Measurements from ENCODE around the gene ASF1B. TPM values are rescaled to one million over a fixed set of nuclear protein-coding genes. Genes with fewer than 3 reads are reported as not detected.
"Not testable (repeated sequence)": the region's sequence is repeated elsewhere in the genome, so short reads cannot be mapped to it uniquely, and the experiment has no call there.

ASF1B gene
- total RNA-seq: 10 to 100 TPM; 64.6 to 70.4 TPM

DNA sequence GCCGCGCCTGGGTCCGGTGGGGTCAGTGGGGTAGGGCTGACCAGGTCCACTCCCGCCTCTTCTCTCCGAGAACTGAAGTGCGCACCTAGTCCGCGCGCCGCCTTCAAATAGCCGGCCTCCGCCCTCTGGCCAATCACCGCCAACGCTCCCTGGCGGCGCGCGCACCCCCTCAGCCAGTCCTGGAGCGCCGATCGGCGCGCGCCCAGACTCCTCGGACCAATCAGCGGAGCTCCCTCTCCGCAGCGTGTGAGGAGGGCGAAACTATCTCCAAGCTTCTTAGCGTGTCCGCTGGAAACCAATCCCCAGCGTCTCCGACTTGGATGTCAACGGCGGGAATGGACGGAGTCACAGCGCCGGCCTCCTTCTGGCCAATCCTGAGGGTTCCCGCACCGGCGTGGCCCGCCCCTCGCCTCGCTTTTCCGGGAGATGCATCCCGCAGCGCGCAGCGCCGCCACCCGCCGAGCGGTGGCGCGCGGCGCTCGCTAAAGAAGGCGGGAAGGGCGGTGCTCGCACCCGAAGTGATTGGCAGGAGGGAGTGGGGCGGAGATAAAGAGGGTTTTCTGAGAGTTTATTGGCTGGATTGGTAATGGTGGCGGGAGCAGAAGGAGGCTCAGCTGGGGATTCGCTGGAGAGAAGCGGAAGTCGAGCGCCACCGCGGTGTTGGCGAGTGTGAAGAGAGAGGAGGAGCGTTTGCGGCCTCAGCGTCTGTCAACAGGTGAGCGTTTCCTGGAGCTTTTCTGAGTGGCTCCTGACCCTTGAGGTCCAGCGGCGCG lies at the start of gene ASF1B:
Gene ASF1B, minus strand, starts transcription at position 81 of the 773 bp plus-strand sequence. CDS start 133 bp downstream, outside the sequence.
- peak; percentile 99 for DNase-seq
- ChIA-PET CTCF (interaction anchor here (0.6 to 4.8 kb wide), 59 partner anchors 8 to 404 kb away, joined by 3 to 21 read pairs (median 4); partner anchors contain the start of genes IL27RA, MISP3, PRKACA and PTGER1), POLR2A (interaction anchor here (0.6 to 1.5 kb wide), 24 partner anchors 9 to 382 kb away, joined by 3 to 13 read pairs (median 4); partner anchors contain the start of genes DNAJB1 and PRKACA)
- H3K27me3 Mint-ChIP-seq: no peaks in the 10 kb centered on the region
- ATAC-seq: peak; percentile 88
- H3K4me1 Mint-ChIP-seq: peaks cover 43% of the 10 kb centered on the region
- H3K36me3 Mint-ChIP-seq (ENCODE audit: low read depth): peaks cover 28% of the 10 kb centered on the region
- peak within 1 kb of the TSS; percentile 88 for H3K4me3 Mint-ChIP-seq
- peak within 1 kb of the TSS; percentile 93 for H3K27ac Mint-ChIP-seq
- intact Hi-C loops (cut with DNase I, micrococcal nuclease): loop anchor here (1.0 to 5.0 kb wide), 30 partner anchors 19 to 984 kb away; partner anchors contain the start of genes DDX39A (in 2 of the 2), PRKACA (in 2 of the 2), ADGRL1 (in 1 of the 2) and DCAF15 (in 1 of the 2)
- no peaks in the 10 kb centered on the region for H3K9me3 Mint-ChIP-seq (ENCODE audit: low read depth)

DNA sequence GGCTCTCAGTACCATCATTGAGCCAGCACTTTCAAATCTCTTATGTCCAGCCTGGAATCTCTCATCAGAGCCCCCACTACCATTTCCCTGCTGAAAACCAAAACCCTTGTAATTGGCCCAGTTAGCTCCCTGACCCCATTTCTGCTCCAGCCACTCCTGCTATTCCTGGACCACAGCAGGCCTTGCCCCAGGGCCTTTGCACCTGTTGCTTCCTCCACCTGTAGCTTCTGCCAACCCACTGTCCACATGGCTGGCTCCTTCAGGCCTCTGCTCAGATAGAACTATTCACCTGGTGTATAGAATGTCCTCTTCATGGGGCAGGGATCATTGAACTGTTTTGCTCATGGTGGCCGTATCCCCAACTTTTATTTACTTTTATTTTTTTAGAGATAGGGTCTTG lies 49.3 kb upstream of the ASF1B start:
- H3K27ac Mint-ChIP-seq; H3K27me3 Mint-ChIP-seq; intact Hi-C loops (cut with DNase I, micrococcal nuclease); DNase-seq; H3K4me3 Mint-ChIP-seq; H3K36me3 Mint-ChIP-seq (ENCODE audit: low read depth); H3K4me1 Mint-ChIP-seq; ATAC-seq; H3K9me3 Mint-ChIP-seq (ENCODE audit: low read depth); CTCF ChIA-PET: not testable (repeated sequence)
- POLR2A ChIA-PET: interaction anchor here (0.7 kb wide), 1 partner anchor 460 kb away, joined by 3 read pairs; no protein-coding TSS in a partner anchor

DNA sequence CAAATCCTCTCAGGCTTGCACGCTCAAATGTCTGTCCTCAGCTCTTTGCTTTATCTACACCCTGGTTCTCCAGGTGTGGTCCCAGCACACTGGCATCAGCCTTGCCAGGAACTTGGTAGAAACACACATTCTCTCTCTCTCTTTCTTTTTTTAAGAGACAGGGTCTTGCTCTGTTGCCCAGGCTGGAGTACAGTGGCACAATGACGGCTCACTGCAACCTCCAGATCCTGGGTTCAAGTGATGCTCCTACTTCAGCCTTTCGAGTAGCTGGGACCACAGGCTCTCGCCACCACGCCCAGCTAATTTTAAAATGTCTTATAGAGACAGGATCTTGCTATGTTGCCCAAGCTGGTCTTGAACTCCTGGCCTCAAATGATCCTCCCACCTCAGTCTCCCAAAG lies 48.8 kb upstream of the ASF1B start:
- peaks cover under 1% of the 10 kb centered on the region for H3K4me1 Mint-ChIP-seq
- DNase-seq (no peak), ATAC-seq (no peak)
- no peaks in the 10 kb centered on the region for H3K27me3 Mint-ChIP-seq
- H3K27ac Mint-ChIP-seq: no peak overlapping the region
- no peaks in the 10 kb centered on the region for H3K36me3 Mint-ChIP-seq (ENCODE audit: low read depth)
- intact Hi-C loops (cut with DNase I, micrococcal nuclease): no loop called here
- ChIA-PET CTCF (no interaction called here), POLR2A (interaction anchor here (0.7 kb wide), 1 partner anchor 459 kb away, joined by 3 read pairs; no protein-coding TSS in a partner anchor)
- H3K4me3 Mint-ChIP-seq: no peak overlapping the region
- H3K9me3 Mint-ChIP-seq (ENCODE audit: low read depth): no peaks in the 10 kb centered on the region

DNA sequence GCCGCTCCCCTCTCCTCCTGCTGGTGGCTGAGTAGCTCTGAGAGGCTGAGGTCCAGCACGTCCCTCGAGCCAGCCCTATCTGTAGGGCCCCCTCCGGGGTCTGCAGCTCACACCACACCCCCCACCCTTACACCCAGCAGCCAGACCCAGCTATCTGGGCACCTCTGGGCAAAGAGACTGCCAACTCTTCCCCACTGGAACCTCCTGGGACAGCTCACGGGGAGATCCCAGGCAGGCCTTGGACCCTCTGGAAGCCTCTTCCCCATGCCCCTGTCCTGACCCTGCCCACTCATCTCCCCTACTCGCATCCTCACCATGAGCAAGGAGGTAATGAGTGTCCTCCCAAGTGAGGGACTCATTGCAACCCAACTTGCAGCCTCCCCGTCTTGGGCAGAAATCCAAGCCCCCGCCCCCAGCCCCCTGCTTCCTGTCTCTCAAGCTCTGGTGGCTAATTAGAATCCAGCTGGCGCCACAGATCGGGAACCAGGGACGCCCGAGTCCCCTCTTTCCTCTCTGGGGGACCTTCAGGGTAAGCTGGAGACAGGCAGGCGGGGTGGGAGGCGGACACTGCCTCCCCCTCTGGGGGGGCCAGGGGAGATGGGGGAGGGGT lies 47.5 kb upstream of the ASF1B start:
- DNase-seq (no peak), ATAC-seq (peak; percentile 33)
- no peak overlapping the region for H3K27ac Mint-ChIP-seq
- intact Hi-C loops (cut with DNase I, micrococcal nuclease): no loop called here
- no peaks in the 10 kb centered on the region for H3K9me3 Mint-ChIP-seq (ENCODE audit: low read depth)
- no peaks in the 10 kb centered on the region for H3K36me3 Mint-ChIP-seq (ENCODE audit: low read depth)
- POLR2A ChIA-PET: no interaction called here
- H3K4me1 Mint-ChIP-seq: no peaks in the 10 kb centered on the region
- no peaks in the 10 kb centered on the region for H3K27me3 Mint-ChIP-seq
- H3K4me3 Mint-ChIP-seq: no peak overlapping the region
- CTCF ChIA-PET: interaction anchor here (0.5 kb wide), 1 partner anchor 440 kb away, joined by 3 read pairs; no protein-coding TSS in a partner anchor

DNA sequence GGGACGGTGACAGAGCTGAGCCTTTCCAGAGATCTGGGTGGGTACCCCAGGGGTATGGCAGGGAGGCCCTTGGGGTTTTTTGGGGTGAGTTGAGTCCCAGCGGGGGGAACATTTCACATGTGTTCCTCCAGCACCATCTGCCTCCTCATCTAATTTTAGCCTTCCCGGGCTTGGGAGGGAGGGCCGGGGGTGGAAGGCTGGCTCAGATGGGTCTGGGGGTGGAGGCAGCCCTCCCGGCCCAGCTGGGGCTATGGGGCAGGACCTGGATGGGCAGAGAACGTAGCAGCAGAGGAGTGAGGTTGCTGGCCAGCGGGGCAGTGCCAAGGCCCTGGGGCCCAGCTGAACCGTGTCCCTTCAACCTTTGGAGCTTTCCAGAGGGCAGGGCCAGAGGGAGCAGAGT lies 46.1 kb upstream of the ASF1B start:
- ATAC-seq: no peak

DNA sequence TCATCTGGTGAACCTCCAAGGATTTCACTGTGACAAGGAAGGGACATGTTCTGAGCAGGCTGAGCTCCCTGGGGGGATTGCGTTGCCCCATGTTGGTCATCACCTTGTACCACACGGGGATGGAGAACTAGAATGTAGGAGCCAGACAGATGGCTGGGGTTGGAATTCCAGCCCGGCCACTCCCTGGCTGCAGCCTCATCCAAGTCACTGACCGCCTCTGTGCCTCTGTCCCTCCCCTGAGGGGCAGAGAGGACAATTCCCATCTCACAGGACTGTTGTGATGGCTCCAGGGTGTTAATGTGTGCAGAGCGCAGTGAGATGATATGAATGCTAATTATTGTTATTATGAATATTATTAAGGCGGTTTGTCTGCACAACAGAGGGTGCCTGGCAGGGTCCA lies 45.5 kb upstream of the ASF1B start:
- intact Hi-C loops (cut with DNase I, micrococcal nuclease): no loop called here
- Mint-ChIP-seq H3K4me3 (no peak overlapping the region), H3K27ac (no peak overlapping the region), H3K9me3 (ENCODE audit: low read depth) (no peaks in the 10 kb centered on the region), H3K36me3 (ENCODE audit: low read depth) (peaks cover 5% of the 10 kb centered on the region), H3K27me3 (no peaks in the 10 kb centered on the region), H3K4me1 (no peaks in the 10 kb centered on the region)
- ATAC-seq (no peak), DNase-seq (no peak)
- ChIA-PET POLR2A (no interaction called here), CTCF (no interaction called here)

More for the DNA sequence above, 46.1 kb upstream of the ASF1B start:
- CTCF ChIA-PET: no interaction called here
- no peak for DNase-seq
- Mint-ChIP-seq H3K27ac (no peak overlapping the region), H3K4me3 (no peak overlapping the region), H3K9me3 (ENCODE audit: low read depth) (no peaks in the 10 kb centered on the region), H3K4me1 (no peaks in the 10 kb centered on the region), H3K36me3 (ENCODE audit: low read depth) (no peaks in the 10 kb centered on the region), H3K27me3 (no peaks in the 10 kb centered on the region)
- POLR2A ChIA-PET: no interaction called here
- intact Hi-C loops (cut with DNase I, micrococcal nuclease): no loop called here

GRCh38 chr19:14181199-14181598 lies 44.8 kb upstream of the ASF1B start:
- H3K27ac Mint-ChIP-seq; H3K9me3 Mint-ChIP-seq (ENCODE audit: low read depth); H3K27me3 Mint-ChIP-seq; H3K4me3 Mint-ChIP-seq; intact Hi-C loops (cut with DNase I, micrococcal nuclease); POLR2A ChIA-PET; CTCF ChIA-PET; DNase-seq; ATAC-seq; H3K36me3 Mint-ChIP-seq (ENCODE audit: low read depth); H3K4me1 Mint-ChIP-seq: not testable (repeated sequence)

GRCh38 chr19:14177496-14178074 lies 41.2 kb upstream of the ASF1B start:
- intact Hi-C loops (cut with DNase I, micrococcal nuclease): no loop called here
- no peaks in the 10 kb centered on the region for H3K9me3 Mint-ChIP-seq (ENCODE audit: low read depth)
- POLR2A ChIA-PET: no interaction called here
- peaks cover 12% of the 10 kb centered on the region for H3K36me3 Mint-ChIP-seq (ENCODE audit: low read depth)
- CTCF ChIA-PET: interaction anchor here (0.6 kb wide), 1 partner anchor 9 kb away, joined by 3 read pairs; no protein-coding TSS in a partner anchor
- H3K27ac Mint-ChIP-seq: no peak overlapping the region
- H3K27me3 Mint-ChIP-seq: no peaks in the 10 kb centered on the region
- DNase-seq (no peak), ATAC-seq (no peak)
- H3K4me1 Mint-ChIP-seq: peaks cover 5% of the 10 kb centered on the region
- H3K4me3 Mint-ChIP-seq: no peak overlapping the region

DNA sequence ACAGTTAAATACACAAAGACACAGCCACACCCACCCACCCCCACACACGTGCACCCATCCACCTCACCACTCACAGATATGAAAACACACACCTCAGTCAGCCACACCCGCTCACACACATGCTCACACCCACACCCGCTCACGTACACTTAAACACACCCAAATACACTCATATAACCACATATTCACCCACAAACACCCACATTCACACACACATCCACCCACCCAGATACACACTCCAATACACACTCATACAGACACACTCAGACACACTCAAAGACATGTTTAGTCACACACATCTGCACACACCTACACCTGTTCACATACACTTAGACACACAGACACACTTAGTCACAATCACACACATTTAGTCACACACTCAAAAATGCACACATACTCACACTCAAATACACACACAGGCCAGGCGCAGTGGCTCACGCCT lies 39.0 kb upstream of the ASF1B start:
- POLR2A ChIA-PET: interaction anchor here (0.6 kb wide), 2 partner anchors 8 to 206 kb away, joined by 3 to 5 read pairs; no protein-coding TSS in a partner anchor
- Mint-ChIP-seq H3K27ac (peak overlapping the region; percentile 41), H3K4me1 (peaks cover 5% of the 10 kb centered on the region), H3K36me3 (ENCODE audit: low read depth) (peaks cover 28% of the 10 kb centered on the region), H3K4me3 (no peak overlapping the region), H3K27me3 (no peaks in the 10 kb centered on the region), H3K9me3 (ENCODE audit: low read depth) (no peaks in the 10 kb centered on the region)
- no peak for ATAC-seq
- CTCF ChIA-PET: interaction anchor here (1.5 kb wide), 1 partner anchor 171 kb away, joined by 3 read pairs; no protein-coding TSS in a partner anchor
- DNase-seq: no peak
- intact Hi-C loops (cut with DNase I, micrococcal nuclease): no loop called here

DNA sequence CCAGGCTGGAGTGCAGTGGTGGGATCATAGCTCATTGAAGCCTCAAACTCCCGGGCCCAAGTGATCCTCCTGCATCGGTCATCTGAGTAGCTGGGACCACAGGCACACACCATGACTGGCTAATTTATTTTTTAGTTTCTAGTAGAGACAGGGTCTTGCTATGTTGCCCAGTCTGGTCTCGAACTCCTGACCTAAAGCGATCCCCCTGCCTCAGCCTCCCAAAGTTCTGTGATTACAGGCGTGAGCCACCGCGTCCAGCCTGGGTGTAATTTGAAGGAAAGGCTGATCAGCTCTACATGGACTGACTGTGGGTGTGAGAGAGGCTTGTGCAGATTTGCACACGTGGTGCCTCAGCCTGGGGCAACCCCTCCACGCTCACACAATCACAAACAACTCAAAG lies 38.5 kb upstream of the ASF1B start:
- Mint-ChIP-seq H3K27me3 (no peaks in the 10 kb centered on the region), H3K4me1 (peaks cover 5% of the 10 kb centered on the region), H3K4me3 (no peak overlapping the region), H3K9me3 (ENCODE audit: low read depth) (no peaks in the 10 kb centered on the region), H3K27ac (no peak overlapping the region), H3K36me3 (ENCODE audit: low read depth) (peaks cover 33% of the 10 kb centered on the region)
- ChIA-PET CTCF (interaction anchor here (1.0 to 1.5 kb wide), 2 partner anchors 15 to 172 kb away, joined by 3 read pairs; no protein-coding TSS in a partner anchor), POLR2A (interaction anchor here (0.6 kb wide), 1 partner anchor 207 kb away, joined by 5 read pairs; no protein-coding TSS in a partner anchor)
- intact Hi-C loops (cut with DNase I, micrococcal nuclease): no loop called here
- ATAC-seq: no peak
- no peak for DNase-seq

DNA sequence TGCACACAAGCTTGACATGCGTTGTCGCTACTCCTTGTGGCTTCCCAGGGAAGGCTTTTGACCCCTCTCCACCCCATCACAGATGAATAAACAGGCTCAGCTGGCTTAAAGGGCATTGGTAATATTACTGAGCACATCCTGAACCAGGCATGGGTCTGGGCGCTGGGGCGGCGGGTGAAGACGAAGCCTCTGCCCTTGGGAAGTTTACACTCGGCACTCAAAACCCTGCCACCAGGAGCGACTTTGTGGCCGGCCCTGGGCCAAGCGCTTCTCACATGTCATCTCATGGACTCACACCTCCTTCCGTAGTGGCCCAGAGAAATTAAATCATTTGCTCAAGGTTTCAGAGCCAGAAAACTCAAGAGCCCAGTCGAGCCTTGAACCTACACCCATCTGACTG lies 32.6 kb upstream of the ASF1B start:
- intact Hi-C loops (cut with DNase I, micrococcal nuclease): no loop called here
- no peak for ATAC-seq

More for the DNA sequence above, 32.6 kb upstream of the ASF1B start:
- Mint-ChIP-seq H3K27ac (no peak overlapping the region), H3K4me1 (peaks cover 26% of the 10 kb centered on the region), H3K9me3 (ENCODE audit: low read depth) (no peaks in the 10 kb centered on the region), H3K36me3 (ENCODE audit: low read depth) (peaks cover 24% of the 10 kb centered on the region), H3K27me3 (no peaks in the 10 kb centered on the region), H3K4me3 (no peak overlapping the region)
- CTCF ChIA-PET: interaction anchor here (0.7 to 1.2 kb wide), 2 partner anchors 8 to 23 kb away, joined by 3 read pairs; no protein-coding TSS in a partner anchor
- no peak for DNase-seq
- POLR2A ChIA-PET: interaction anchor here (2.4 kb wide), 1 partner anchor 32 kb away, joined by 8 read pairs; the partner anchor contains the start of gene ASF1B

Measured in activated CD4-positive, alpha-beta T cell treated with anti-CD3 and anti-CD28 coated beads for 36 hours (primary cell).